GM19395 (cell line): ENCODE results near the gene ZMYM5.
A peak's percentile ranks its signal among the peaks of the same experiment; 100 is the strongest.
"Not testable (repeated sequence)": the region's sequence is repeated elsewhere in the genome, so short reads cannot be mapped to it uniquely, and the experiment has no call there.

Experiments used
- ATAC-seq: cut with Tn5 transposase; IDR thresholded peaks from one replicate; pipeline ENCODE4 v1.9.1; 2021; ENCODE audit warnings: mild to moderate bottlenecking, moderate library complexity; ENCODE audit not compliant: unreplicated experiment

The ZMYM5 gene

GRCh38 chr13:19822673-19823072 lies 40.8 kb downstream of the ZMYM5 start:
- no peak for ATAC-seq

GRCh38 chr13:19818223-19818842 lies 45.1 kb downstream of the ZMYM5 start:
- ATAC-seq = no peak

- no peak for ATAC-seq
Measured at GRCh38 chr13:19817510-19818158, 45.8 kb downstream of the ZMYM5 start.

GRCh38 chr13:19817106-19817505 lies 46.3 kb downstream of the ZMYM5 start:
- no peak for ATAC-seq

- not testable (repeated sequence) for ATAC-seq
Measured at GRCh38 chr13:19815842-19816241, 47.6 kb downstream of the ZMYM5 start.

- ATAC-seq = no peak
Measured at GRCh38 chr13:19810996-19811881, 52.2 kb downstream of the ZMYM5 start.

DNA sequence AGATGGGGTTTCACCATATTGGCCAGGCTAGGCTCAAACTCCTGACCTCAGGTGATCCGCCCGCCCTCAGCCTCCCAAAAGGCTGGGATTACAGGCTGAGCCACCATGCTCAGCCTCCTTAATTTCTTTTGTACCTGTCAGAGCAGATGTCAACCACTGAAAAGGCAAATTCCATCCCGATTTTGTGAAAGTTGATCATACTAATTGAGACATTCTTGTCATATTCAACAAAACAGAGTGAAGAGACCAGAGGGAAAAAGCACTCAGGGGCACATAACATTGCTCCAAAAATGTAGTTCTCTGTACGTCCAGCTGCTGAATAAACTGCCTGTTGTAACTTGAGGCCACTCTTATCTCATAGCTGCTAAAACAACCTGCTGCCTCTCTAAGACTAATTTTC lies 53.3 kb downstream of the ZMYM5 start:
- no peak for ATAC-seq

DNA sequence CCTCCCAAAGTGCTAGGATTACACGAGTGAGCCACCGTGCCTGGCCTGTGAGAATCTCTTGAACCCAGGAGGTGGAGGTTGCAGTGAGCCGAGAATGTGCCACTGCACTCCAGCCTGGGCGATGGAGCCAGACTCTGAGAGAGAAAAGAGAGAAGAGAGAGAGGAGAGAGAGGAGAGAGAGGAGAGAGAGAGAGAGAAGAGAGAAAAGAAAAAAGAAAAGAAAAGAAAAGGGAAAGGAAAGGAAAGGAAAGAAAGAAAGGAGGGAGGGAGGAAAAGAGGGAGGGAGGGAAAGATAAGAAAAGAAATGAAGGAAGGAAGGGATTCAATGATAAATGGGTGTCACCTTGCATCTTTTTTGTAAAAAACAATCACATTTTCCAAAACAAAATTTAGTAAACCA lies 57.7 kb downstream of the ZMYM5 start:
- ATAC-seq = no peak

GRCh38 chr13:19795956-19796355 lies 67.5 kb downstream of the ZMYM5 start:
- no peak for ATAC-seq

GRCh38 chr13:19794631-19795030 lies 68.8 kb downstream of the ZMYM5 start:
- ATAC-seq = no peak

DNA sequence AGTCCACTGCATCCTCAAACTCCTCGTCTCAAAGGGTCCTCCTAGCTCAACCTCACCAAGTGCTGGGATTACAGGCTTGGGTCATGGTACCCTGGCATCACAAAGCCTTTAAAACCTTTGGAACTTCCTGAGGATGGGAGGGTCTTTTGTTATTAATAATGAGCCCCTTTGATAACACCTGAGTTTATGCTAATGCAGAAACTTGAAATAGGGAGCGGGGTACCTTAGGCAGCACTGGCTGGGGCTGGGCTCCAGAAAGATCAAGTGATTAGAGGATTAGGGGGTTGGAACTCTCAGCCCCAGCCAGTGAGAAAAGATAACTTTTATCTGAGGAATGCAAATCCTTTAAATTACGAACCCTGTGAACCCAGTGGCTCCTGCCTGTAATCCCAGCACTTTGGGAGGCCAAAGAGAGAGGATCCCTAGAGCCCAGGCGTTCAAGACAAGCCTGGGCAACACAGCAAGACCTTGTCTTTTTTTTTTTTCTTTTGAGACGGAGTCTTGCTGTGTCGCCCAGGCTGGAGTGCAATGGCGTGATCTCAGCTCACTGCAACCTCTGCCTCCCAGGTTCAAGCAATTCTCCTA lies 71.4 kb downstream of the ZMYM5 start:
- ATAC-seq = no peak

DNA sequence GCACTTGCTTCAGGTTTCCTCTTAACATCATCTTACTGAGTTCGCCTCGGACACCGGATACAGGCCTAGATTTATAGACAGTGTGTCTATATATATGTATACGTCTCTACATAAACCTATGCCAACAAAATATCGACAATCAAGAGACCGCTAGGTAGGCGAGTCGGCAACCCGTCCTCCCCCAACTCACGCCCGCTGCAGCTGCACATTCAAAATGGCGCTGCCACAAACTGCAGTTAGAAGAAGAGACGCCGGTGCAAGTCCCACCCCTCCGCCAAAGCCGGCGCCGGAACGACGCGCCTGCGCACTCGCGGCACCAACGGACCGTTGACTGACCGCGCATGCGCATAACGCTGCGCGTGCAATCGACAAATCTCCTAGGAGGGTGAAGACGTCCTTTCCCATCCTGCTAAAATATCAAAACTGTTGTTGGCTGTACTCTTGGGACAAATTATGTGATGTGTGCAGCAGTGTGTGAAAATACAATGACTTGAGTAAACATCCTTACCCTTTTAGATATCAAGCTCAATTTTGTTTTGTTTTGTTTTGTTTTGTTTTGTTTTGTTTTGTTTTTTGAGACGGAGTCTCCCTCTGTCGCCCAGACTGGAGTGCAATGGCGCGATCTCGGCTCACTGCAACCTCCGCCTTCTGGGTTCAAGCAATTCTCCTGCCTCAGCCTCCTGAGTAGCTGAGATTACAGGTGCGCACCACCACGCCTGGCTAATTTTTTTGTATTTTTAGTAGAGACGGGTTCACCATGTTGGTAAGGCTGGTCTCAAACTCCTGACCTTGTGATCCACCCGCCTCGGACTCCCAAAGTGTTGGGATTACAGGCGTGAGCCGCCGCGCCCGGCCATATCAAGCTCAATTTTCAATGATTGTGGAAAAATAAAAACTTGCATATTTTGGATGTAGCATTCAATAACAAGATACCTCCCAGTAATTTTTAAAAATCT lies 80.4 kb downstream of the ZMYM5 start, which contains the start of gene PSPC1:
Gene PSPC1 (minus strand): TSS at position 219 of the 956 bp plus-strand sequence. CDS start 188 bp downstream, at position 31.
- ATAC-seq = peak; percentile 77

- peak; percentile 52 for ATAC-seq
Measured at GRCh38 chr13:19782049-19782726, 81.3 kb downstream of the ZMYM5 start.

DNA sequence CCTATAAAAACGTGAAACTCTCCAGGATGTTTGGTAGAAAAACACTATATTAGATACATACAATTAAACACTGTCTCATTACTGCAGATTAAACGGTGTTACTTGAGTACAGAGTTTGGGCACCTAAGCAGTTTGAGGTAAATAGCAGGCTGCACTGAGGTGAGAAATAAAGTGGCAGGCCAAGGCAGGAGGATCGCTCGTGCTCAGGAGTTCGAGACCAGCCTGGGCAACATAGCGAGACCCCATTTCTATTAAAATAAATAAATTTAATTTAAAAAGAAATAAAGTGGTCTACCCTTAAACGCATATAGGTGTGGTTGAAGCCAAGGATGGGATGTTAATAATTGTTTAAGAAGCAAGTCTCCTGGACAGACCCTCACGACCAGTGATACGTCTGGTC lies 81.9 kb downstream of the ZMYM5 start:
- ATAC-seq = no peak

GRCh38 chr13:19780753-19781418 lies 82.6 kb downstream of the ZMYM5 start:
- ATAC-seq = not testable (repeated sequence)
